NOMO-1 (cell line): Measurements from ENCODE around the gene TBCA.
"Not testable (repeated sequence)": the region's sequence is repeated elsewhere in the genome, so short reads cannot be mapped to it uniquely, and the experiment has no call there.

ENCODE experiments used
- DNase-seq, 2 experiments: peaks; one replicate each; lab custom pipeline; 2025; ENCODE audit not compliant: unreplicated experiment in 2 of 2; lab: John Stamatoyannopoulos, UW

The TBCA gene

GRCh38 chr5:77773734-77774280, 2.3 kb downstream of the TBCA start:
- DNase-seq, result no peak

DNA sequence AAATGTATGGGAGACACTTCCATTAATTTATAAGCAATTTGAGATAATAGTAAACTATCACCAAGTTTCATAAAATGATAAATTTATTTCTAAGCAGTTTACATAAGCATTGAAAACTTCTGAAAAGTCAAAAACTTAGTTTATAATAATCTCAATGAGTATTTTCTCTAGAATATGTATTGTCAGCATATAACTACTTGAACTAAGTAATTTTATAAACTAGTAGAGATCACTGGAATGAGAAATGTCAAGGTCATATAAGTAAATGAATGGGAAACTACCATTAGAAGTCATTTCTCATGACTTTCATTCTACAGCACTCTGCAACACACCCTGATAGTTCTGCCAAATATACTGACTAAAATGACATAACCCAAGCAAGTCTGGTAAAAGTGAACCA, 3.4 kb downstream of the TBCA start:
- no peak for DNase-seq

GRCh38 chr5:77771452-77771851, 4.7 kb downstream of the TBCA start:
- no peak for DNase-seq

GRCh38 chr5:77770293-77771005, 5.7 kb downstream of the TBCA start:
- DNase-seq, result no peak

GRCh38 chr5:77768978-77769377, 7.2 kb downstream of the TBCA start:
- DNase-seq, result no peak

DNA sequence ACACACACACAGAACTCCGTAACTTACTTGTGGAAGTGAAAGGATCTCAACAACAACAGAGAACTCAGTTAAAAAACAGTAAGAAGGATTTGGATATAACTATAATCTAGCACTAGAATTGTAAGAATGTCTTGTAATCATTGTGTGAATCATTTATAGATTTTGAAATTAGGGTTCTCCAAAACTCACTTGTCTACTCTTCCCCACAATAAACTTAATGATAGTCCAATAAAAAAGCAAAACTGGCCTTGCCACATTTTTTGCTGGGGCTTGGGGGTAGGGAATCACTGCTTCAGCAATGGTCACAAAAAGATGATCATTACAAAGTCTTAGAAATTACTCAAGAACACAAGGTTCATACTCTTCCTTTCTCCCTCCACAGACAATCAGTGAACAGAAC, 8.8 kb downstream of the TBCA start:
- DNase-seq, result no peak

- DNase-seq, result no peak
These were observed 14.5 kb downstream of the TBCA start for GRCh38 chr5:77761606-77762005.

GRCh38 chr5:77758141-77758938, 17.8 kb downstream of the TBCA start:
- no peak for DNase-seq

DNA sequence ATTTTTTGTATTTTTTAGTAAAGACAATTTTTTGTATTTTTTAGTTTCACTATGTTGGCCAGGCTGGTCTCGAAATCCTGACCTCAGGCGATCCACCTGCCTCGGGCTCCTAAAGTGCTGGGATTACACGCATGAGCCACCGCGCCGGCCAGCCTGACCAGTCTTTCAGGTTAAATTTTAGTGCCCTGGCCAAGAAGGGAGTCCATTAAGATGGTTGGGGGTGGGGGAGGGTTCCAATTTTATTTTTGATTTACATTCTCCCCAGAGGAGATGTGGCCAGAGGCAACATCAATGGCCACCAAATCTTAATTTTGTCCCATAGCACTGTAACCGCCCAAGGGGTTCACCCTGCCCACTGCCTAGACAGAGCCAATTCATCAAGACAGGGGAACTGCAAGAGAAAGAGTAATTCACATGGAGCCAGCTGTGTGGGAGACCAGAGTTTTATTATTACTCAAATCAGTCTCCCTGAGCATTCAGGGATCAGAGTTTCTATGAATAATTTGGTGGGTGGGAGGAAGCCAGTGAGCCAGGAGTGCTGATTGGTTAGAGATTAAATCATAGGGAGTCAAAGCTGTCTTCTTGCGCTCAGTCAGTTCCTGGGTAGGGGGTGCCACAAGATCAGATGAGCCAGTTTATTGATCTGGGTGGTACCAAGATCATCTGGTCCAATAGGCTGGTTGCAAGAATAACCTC, 24.7 kb downstream of the TBCA start:
- DNase-seq, result no peak

DNA sequence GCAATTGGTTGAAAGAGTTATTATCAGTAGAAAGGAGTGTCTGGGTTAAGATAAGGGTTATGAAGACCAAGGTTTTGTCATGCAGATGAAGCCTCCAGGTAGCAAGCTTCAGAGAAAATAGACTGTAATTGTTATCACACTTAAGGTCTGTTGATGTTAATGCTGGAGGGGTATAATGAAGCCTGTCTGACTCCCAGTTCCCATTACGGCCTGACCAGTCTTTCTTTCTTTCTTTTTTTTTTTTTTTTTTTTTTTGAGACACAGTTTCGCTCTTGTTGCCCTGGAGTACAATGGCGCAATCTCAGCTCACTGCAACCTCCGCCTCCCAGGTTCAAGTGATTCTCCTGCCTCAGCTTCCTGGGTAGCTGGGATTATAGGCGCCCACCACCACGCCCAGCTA, 25.2 kb downstream of the TBCA start:
- not testable (repeated sequence) for DNase-seq

GRCh38 chr5:77748160-77748559, 28.0 kb downstream of the TBCA start:
- no peak for DNase-seq

DNA sequence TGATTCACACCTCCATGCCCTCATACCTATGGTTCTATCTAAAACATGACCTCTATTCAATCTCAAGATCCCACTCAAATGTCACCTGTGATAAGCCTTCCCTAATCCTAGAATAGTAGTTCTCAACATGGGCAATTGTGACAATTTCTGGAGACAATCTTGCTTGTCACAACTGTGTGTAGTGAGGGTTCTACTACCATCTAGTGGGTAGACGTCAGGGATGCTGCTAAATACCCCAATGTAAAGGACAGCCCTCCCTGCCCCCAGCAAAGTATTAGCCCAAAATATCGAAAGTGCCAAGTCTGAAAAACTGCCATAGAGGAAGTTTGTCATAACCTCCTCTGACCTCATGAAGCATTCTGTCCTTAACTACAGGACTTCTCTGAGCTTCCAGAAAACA, 32.0 kb downstream of the TBCA start:
- no peak for DNase-seq

GRCh38 chr5:77743181-77743580, 33.0 kb downstream of the TBCA start:
- no peak for DNase-seq

DNA sequence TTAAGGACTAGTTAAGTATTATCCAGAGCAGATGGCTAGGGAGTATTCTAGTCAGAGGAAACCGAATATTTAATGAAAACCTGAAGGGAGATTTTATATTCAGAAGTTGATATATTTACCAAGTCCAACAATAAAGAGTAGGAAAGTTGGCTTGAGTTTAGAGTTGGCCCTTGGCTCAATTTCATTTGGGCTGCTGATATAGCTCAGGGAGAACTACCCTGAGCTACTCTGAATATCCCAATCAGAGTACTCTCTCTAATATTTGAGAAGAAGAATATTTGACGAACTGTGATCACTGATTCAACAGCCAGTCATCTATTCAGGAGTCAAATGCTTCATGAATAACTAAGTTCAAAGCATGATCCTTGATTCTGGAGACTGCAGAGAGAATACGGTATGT, 34.5 kb downstream of the TBCA start:
- no peak for DNase-seq

DNA sequence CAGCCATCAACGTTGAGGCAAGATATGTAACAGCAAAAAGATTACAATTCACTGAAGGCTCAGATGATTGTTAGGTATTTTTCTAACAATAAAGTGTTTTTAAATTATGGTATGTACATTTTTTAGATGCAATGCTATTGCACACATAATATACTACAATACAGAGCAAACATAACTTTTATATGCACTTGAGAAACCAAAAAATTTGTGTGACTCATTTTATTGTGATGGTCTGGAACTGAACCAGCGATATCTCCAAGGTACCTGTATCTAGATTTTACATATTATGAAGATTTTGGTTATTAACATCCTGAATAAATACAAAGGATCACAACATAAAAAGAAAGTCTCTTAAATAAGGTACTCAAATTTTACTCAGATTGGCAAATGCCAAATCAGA, 41.3 kb downstream of the TBCA start:
- no peak for DNase-seq

GRCh38 chr5:77733130-77733529, 43.0 kb downstream of the TBCA start:
- DNase-seq, result no peak

GRCh38 chr5:77727190-77727589, 48.9 kb downstream of the TBCA start:
- DNase-seq, result no peak

GRCh38 chr5:77725616-77726015, 50.5 kb downstream of the TBCA start:
- no peak for DNase-seq

- no peak for DNase-seq
These were observed 51.2 kb downstream of the TBCA start for GRCh38 chr5:77724934-77725333.

DNA sequence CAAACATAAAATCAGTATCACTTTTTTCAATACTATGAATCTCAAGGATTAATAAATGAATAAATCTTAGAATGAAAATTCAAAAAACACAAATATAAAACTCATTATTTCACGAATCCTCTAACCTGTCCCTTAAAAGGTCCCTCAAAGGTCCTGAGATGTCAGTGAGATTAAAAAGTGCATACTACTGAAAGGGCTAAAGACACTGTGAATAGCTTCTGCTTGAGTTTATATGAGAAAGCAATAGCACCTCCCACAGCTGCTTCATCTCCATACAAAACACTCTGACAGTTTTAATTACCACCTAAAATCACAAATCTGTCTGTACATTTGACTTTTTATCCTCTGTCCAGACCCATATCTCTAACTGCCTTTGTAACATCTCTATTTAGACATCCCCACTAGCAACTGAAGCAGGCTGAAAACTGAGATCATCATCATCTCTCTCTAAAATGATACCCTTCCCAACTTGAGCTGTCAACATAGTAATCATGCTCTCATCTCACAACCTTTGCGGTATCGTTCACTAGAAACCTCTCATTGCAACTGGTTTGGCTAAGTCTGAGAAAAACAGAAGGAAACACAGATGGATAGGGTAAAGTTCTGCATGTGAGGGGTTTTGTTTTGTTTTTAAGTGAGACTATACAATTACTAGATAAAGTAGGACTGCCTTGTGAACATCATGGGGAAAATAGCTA, 56.3 kb downstream of the TBCA start:
- no peak for DNase-seq
